GM18498 (cell line): Measurements from ENCODE around the gene HEPHL1.
"Not testable (repeated sequence)": the region's sequence is repeated elsewhere in the genome, so short reads cannot be mapped to it uniquely, and the experiment has no call there.

Experiments
- ATAC-seq: cut with Tn5 transposase; IDR thresholded peaks from one replicate; pipeline ENCODE4 v1.9.1; 2021; ENCODE audit warnings: mild to moderate bottlenecking, moderate library complexity; ENCODE audit not compliant: unreplicated experiment

Gene HEPHL1

DNA sequence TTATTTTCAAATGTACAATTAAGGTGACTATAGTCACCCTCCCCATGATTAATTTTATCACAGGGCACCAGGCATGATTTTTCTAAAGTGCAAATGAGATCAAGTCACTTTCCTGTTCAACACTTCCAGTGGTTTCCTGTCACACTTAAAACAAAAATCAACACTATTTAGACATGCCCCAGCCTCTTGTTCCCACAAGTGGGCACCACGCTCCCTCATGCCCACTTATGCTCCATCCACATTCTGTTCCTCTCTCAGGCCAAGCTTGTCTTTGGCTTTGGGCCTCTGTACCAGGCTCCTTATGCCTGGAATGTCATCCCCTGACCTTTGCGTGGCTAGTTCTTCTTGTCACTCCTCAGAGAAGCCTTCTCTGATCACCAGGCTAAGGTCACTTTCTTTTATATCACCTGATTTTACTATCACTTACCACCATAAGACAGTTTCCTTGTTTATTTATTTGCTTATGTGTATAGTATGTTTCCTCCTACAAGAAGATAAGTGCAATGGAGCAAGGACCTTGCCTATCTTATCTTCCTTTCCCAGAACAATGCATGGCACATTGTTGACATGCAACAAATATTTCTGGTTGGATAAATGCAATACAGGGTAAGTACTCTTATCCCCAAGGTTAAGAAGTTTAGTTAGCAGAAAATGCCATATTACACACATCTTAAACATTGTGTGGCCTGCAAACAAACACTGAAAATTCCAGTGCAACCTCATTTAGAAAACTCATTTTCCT, 56.6 kb downstream of the HEPHL1 start:
- no peak for ATAC-seq

DNA sequence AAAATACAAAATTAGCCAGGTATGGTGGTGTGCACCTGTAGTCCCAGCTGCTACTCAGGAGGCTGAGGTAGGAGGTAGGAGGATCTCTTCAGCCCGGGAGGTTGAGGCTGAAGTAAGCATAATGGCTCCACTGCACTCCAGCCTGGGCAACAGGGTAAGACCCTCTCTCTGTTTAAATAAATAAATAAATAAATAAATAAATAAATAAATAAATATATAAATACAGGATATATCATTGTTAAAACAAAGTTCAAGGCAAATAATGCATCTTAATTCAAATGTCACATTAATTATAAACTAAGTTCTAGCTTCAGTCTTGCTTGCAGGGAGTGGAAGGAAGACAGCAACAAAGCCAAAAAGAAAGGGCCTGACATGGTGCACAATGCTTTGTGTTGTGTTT, 63.0 kb downstream of the HEPHL1 start:
- ATAC-seq, result no peak

DNA sequence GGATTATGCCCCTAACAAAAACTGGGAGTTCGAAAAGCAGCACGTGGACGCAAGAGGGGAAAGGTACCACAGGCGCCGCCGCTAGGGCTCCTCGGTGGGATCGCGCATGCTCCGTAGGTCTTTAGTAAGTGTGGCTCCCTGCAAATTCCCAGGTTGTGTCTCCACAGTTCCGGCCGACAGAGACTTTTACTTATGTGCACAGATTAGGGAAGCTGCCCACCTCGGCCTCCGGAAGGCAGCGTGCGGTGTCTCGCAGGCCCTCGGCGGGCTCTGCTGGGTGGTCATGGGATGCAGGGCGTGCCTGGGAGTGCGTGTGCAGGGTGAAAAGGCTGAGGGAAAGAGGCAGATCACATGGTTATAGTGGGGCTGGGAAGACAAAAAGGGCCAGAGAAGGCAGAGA, 67.8 kb downstream of the HEPHL1 start:
- ATAC-seq, result no peak

DNA sequence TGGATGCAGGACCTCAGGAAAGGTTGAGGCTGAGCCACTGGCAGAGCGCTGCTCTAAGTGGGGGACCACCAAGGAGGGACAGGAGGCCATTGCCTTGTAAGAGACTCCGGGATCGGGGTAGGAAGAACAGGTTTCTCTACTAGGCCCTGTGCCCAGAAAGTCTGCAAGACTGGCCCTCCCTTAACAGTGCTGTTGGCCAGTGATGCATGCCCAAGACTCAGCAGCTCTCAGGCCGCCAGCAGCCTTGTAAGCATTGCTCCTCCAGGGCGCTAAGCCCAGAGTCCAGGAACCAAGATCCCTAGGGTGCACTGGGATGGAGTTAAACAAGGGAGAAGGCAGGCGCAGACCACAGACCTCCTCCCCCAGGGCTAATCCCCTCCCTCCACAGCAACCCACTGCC, 68.2 kb downstream of the HEPHL1 start:
- ATAC-seq, result no peak

DNA sequence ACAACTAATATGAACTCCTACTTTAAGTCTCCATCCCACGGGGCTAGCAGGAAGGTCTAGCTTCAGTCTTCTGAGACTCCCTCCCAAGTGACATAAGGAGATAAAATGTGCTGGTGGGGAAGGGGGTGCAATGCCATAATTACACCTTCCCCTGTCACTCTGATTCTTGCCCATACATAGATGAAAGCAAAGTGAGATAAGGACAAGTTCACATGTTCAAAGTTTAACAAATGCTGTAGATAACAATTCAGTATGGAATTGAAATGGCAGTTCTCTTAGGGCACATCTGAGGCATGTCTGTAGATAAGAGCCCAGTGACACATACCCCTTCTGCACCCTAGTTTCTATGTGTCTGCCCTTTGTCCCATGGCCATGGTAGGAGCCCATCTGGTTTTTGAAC, 69.2 kb downstream of the HEPHL1 start:
- ATAC-seq, result no peak

DNA sequence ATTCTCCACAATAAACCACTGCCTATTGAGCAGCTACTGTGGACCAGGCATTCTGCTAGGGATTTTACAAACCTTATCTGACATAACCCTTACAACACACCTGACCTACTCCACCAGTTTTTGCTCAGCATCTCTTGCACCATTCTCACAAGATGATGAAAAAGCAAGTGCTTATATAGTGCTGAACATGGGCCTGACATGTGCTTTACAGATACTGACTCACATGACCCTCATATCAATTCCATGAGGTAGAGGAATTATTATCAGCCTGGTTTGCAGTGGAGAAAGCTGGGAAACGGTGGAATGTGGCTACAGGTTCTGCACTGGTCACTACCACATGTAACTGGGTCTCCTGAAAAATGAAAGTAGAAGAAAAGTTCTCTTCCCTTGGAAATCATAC, 69.9 kb downstream of the HEPHL1 start:
- ATAC-seq, result no peak

DNA sequence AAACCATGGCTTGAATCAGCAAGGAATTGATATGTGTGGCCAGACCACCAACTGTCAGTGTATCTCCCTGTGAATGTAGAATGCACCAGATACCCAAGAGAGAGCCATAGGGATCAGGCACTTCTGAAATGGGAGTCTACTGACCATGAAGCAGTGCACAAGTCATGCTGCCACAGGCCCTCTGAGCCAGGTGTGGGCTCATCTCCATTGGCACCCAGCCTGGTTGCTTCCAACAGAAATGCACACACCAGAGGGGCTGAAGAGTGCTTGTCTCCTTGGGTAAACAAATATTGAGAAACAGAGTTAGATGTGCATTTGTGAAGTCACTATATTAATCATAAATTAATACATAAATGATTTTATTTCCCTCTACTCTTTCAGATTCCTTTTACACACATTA, 79.1 kb downstream of the HEPHL1 start:
- ATAC-seq, result no peak

DNA sequence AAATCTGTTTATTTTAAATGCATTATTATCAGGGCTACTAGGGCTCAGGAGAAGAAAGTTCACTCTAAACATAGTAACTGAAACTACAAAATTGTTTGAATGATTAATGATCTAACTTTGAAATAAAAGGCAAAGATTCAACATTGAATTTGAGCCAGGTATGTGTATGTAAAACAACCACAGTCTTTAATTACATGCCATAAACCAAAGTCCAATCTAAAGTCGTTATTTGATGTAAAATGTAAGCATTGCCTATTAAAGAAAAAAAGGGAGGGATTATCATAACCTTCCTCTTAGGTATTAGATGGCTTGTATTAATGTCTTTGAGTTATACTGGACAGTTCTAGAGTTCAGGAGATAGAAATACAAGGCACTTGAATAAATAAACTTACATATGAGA, 82.3 kb downstream of the HEPHL1 start:
- ATAC-seq, result no peak

DNA sequence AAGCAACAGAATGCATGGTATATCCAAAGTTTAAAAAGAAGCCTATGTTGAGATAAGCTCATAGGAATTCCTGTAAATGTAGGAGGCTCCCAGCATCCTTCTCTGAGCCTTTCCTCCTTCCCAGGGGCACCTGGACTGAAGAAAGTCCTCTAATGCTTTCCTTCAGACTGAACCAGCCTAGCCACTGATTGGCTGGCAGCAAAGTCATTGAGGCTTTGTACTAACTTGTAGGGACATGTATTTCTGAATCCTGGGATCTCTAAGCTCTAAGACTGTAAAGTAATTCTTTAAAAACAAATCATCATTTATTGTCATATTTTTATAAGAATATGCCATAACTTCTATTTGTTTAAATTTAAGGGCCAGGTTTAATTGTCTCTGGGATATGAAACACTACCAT, 83.6 kb downstream of the HEPHL1 start:
- no peak for ATAC-seq

DNA sequence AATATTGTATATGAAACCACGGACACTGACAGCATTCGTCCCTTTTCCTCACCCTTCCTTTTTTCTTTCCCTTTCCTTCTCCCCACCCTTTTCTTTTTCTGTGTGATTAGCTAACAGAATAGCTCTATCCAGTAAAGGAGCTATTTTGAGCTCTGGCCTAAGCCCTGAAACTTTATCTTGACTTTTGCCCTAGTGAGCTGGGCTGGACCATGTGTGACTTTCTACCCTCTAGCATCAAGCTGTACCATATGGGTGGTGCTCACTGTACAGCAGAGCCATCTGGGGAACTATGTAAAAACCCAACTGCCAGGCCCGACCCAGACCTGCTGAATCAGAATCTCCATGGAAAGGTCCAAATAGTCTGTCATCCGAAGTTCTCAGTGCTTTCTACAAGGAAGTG, 85.6 kb downstream of the HEPHL1 start:
- no peak for ATAC-seq

DNA sequence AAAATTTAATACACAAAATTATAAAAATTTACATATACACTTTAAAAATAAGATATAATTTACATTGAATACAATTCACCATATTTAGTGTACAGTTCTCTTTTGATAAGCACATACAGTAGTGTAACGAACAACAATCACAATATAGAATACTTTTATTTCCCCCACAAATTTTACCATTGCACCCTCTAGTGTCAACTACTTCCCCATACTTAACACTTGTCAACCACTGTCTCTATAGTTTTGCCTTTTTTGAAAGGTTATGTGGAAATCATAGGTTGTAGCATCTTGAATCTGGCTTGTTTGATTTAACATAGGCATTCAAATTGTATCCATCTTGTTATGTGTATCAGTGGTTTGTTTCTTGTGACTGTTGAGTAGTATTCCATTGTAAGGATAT, 86.2 kb downstream of the HEPHL1 start:
- no peak for ATAC-seq

DNA sequence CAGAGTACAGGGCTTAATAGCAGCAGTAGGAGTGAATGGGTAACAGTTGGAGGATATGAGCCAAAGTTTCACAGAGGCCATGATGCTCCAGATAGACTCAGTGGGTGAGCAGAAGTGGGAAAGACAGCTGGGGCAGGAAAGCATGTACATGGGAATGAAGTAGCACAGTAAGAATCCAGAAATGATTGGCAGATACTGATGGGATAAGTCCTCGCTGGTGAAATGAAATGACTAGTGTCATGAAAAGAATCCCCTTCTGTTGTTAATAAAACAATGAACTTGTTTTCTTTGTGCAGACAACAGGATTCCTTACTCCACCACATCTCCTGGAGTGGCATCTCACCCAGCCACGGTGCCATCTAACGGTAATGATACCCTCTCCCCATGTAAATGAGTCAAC, 90.1 kb downstream of the HEPHL1 start:
- no peak for ATAC-seq

DNA sequence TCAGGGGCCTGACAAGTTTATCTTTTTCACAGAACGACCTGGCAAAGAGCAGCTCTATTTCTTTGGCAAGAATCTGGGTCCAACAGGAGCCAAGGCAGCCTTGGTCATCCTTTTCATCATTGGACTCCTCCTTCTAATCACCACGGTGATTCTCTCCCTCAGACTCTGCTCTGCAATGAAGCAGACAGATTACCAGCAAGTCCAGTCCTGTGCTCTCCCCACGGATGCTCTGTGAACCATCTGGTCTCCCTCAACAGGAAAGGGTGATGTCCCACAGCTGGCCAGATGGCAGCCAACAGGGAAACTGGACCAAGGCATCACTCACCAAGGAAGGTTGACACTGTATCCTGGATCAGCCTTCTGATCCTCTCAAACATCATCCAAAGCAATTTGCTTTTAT, 90.5 kb downstream of the HEPHL1 start:
- ATAC-seq, result no peak

DNA sequence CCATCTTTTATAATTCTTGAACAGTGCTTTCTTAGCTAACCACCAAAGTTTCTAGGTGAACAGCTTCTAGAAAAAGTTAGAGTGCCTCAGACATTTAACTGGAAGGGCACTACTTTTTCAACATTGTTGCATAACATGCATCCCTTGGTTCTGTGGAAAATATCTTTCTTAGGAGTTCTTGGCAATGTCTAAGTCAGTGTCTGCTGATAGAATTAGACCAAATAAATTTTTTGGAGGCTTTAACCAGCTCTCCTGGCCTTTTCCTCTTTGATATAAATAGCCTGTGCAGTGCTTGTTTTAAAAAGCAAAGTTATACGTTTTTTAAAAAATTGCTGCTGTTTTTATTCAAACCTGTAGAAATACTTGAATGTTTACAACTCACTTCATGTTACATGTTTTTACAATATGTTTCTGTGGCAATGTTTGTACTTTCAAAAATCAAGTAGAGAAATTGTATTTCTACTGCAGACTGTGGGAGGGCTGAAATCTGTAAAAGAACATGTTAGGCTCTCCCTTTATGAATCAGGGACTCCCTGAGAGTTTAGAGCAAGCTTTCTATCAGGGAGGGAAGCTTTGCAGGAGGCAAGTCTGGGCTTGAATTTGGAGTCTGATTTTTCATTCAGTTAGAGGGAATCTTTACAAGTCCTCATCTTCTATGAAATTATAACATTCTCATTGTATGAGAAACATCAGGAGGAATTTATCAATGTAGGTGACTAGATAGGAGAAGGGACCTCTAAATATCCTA, 91.2 kb downstream of the HEPHL1 start:
- ATAC-seq, result no peak

DNA sequence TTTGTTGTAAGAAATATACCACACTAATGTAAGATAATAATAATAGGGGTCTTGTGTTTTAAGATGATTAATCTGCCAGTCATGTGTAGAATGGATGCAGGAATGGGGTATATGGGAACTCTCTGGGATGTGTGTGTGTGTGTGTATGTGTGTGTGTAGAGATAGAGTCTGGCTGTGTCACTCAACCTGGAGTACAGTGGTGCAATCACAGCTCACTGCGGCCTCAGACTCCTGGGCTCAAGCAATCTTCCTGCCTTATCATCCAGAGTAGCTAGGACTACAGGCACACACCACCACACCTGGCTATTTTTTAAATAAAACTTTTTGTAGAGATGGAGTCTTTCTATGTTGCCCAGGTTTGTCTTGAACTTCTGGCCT, 96.0 kb downstream of the HEPHL1 start:
- ATAC-seq, result no peak

DNA sequence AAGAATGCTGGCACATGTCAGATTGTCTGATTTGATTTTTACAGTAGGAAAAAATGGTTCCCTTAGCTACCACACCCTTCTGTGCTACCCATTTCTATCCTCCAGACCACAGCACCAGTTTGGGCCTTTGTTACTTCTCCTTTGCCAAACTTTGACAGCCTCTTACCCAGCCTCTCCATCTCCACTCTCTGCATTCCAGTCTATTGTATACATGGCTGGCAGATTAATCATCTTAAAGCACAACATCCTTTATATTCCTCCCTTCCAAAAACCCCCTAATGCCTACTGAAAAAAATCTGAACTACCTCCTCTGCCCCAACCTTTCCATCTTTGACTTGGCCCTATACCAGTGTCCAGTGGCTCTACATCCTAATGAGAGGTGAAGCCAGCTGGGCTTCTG, 96.7 kb downstream of the HEPHL1 start:
- ATAC-seq, result no peak

DNA sequence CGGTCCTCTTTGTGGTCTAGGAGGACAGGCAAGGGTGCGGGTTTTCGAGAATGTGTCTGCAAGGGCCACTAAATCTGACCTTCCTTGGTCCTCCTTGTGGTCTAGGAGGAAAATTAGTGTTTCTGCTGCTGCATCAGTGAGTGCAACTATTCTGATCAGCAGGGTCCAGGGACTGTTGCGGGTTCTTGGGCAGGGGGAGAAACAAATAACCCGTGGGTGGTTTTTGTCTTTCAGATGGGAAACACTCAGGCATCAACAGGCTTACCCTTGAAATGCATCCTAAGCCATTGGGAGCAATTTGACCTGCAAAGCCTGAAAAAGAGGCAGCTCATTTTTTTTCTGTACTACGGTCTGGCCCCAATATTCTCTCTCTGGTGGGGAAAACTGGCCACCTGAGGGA, 98.5 kb downstream of the HEPHL1 start:
- not testable (repeated sequence) for ATAC-seq

DNA sequence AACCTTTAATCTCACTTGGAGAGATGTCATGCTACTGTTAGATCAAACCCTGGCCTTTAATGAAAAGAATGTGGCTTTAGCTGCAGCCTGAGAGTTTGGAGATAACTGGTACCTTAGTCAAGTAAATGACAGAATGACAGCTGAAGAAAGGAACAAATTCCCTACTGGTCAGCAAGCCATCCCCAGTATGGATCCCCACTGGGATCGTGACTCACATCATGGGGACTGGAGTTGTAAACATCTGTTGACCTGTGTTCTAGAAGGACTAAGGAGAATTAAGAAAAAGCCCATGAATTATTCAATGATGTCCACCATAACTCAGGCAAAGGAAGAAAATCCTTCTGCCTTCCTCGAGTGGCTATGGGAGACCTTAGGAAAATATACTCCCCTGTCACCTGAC, 99.4 kb downstream of the HEPHL1 start:
- ATAC-seq, result not testable (repeated sequence)

DNA sequence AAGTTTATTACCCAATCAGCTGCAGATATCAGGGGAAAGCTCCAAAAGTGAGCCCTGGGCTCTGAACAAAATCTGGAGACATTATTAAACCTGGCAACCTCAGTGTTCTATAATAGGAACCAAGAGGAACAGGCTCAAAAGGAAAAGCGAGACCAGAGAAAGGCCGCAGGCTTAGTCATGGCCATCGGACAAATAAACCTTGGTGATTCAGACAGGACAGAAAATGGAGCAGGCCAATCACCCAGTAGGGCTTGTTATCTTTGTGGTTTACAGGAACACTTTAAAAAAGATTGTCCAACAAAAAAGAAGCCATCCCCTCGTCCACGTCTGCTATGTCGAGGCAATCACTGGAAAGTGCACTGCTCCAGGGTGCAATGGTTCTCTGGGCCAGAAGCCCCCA, 99.8 kb downstream of the HEPHL1 start:
- no peak for ATAC-seq

DNA sequence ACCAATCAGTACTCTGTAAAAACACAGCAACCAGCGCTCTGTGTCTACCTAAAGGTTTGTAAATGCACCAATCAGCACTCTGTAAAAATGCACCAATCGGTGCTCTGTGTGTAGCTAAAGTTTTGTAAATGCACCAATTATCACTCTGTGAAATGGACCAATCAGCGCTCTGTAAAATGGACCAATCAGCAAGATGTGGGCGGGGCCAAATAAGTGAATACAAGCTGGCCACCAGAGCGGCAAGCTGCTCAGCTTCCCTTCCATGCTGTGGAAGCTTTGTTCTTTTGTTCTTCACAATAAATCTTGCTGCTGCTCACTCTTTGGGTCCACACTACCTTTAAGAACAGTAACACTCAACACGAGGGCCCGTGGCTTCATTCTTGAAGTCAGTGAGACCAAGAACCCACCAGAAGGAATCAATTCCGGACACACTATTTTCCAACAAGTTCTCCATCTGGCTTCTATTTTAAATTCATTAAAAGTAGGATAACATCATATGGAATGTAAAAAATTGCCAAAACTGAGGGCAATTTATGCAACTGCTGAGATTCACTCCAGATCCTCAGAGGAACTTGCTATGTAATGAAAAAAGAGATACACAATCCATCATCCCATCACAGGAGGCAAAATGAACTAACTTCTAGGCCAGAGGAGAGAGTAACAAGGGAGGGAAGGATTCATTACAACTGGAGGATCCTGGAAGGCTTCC, 104.4 kb downstream of the HEPHL1 start:
- no peak for ATAC-seq

DNA sequence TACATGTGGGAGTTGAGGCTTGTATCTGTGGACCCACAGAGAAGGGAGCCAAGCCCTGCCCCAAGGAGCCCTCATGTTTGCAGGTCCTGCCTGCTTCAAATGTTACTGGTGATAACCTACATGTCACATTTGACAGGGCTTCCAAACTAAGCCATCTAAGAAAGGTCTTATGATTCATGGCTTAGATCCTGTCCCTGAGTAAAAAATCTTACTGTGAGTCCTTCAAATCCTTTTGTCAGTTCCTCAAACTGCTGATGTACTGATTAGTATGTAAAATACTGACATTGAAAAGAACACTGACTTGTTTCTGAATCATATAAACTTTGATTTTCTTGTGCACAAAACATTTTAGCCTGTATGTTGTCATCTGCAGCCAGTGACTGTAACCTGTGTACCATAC, 106.5 kb downstream of the HEPHL1 start:
- no peak for ATAC-seq

DNA sequence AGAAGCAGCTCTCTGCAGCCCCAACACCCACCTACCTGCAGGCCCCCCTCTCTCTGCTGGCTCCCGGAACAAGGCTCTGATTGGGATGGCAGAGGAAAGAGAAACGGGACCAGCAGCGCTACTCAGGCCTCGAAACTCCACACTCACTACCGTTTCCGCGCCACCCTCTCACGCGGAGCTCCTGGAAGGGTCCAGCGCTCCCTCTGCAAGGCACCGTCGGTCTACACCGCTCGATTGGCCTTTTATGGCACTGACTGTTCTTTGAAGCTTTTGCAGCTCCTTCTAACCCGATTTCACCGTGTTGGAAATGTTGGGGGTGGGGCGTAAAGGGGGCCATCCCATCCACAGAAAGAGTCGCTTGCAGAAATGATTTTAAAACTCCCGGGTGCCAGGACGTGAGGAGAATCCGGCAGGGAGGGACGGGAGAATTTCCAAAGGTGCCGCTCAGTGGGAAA, 107.2 kb downstream of the HEPHL1 start:
- peak; percentile 30 for ATAC-seq
